DOHH2 (cell line): Measurements from ENCODE around the gene ZBTB38.
A peak's percentile ranks its signal among the peaks of the same experiment; 100 is the strongest.

Experiments used
- H3F3A ChIP-seq: fragments of 200-600 bp; sonication (generic), shearing (Covaris generic); 2 replicates; pipeline ENCODE4 v1.6.0; 2016; ENCODE audit warnings: antibody characterized with exemption, mild to moderate bottlenecking; ENCODE audit not compliant: control insufficient read depth, insufficient read depth
- H3K27ac ChIP-seq: fragments of 200-600 bp; sonication (generic); 2 replicates; pipeline ENCODE4 v1.5.1; 2014; ENCODE audit warnings: low read depth, mild to moderate bottlenecking, low read length, moderate library complexity
- H3K27me3 ChIP-seq: fragments of 200-600 bp; sonication (generic); 2 replicates; pipeline ENCODE4 v1.6.1; 2014; ENCODE audit warnings: mild to moderate bottlenecking, low read length, mixed read lengths; ENCODE audit not compliant: control insufficient read depth
- H3K36me3 ChIP-seq: fragments of 200-600 bp; sonication (generic); 2 replicates; pipeline ENCODE4 v1.6.1; 2014; ENCODE audit warnings: mild to moderate bottlenecking, low read length, moderate library complexity, mixed read lengths; ENCODE audit not compliant: control insufficient read depth
- H3K4me1 ChIP-seq: fragments of 200-600 bp; sonication (generic); 2 replicates; pipeline ENCODE4 v1.6.1; 2014; ENCODE audit warnings: mild to moderate bottlenecking, low read length, mixed read lengths; ENCODE audit not compliant: control insufficient read depth
- H3K4me2 ChIP-seq: fragments of 200-600 bp; sonication (generic); 2 replicates; pipeline ENCODE4 v1.6.0; 2014; ENCODE audit warnings: mild to moderate bottlenecking, low read length, moderate library complexity
- H3K4me3 ChIP-seq: fragments of 200-600 bp; sonication (generic); 2 replicates; pipeline ENCODE4 v1.5.1; 2014; ENCODE audit warnings: mild to moderate bottlenecking, low read length, mixed read lengths
- H3K79me2 ChIP-seq: fragments of 200-600 bp; sonication (generic); 2 replicates; pipeline ENCODE4 v1.6.1; 2014; ENCODE audit warnings: mild to moderate bottlenecking, low read length, mixed read lengths; ENCODE audit not compliant: control insufficient read depth
- H3K9me2 ChIP-seq: fragments of 200-600 bp; sonication (generic); replicated peaks from 2 replicates; pipeline ENCODE4 v1.6.1; 2014; ENCODE audit warnings: mild to moderate bottlenecking, low read length, mixed read lengths; ENCODE audit not compliant: control insufficient read depth
- H3K9me3 ChIP-seq: fragments of 200-600 bp; sonication (generic); 2 replicates; pipeline ENCODE4 v1.6.1; 2014; ENCODE audit warnings: antibody characterized with exemption, low read length, mixed read lengths; ENCODE audit not compliant: control insufficient read depth, insufficient read depth
- H4K20me1 ChIP-seq: fragments of 200-600 bp; sonication (generic); 2 replicates; pipeline ENCODE4 v1.6.0; 2014; ENCODE audit warnings: low read depth, mild to moderate bottlenecking, antibody characterized with exemption, low read length, moderate library complexity; ENCODE audit not compliant: control insufficient read depth, insufficient read depth
- CTCF ChIP-seq: fragments of 200-600 bp; sonication (generic); IDR thresholded peaks from one replicate; pipeline ENCODE4 v1.5.1; 2014; ENCODE audit warnings: antibody characterized with exemption, mild to moderate bottlenecking, low read depth, low read length; ENCODE audit not compliant: poor library complexity, severe bottlenecking
- EZH2phosphoT487 ChIP-seq: fragments of 200-600 bp; sonication (generic); IDR thresholded peaks from 2 replicates; pipeline ENCODE4 v1.6.1; 2017; ENCODE audit warnings: borderline replicate concordance, mild to moderate bottlenecking, antibody characterized with exemption, low read length, moderate library complexity, mixed read lengths

ZBTB38 gene

GRCh38 chr3:141368062-141368924 is at the start of gene ZBTB38:
TSS of gene ZBTB38 (plus strand) at chr3:141368504. CDS start at chr3:141442389, 73,885 bp downstream.
- Histone ChIP-seq H3K9me2 (no peaks in the 10 kb centered on the region), H3K4me1 (peaks cover 8% of the 10 kb centered on the region), H3K4me2 (no peak within 1 kb of the TSS), H3K4me3 (no peak within 1 kb of the TSS), H3K9me3 (no peaks in the 10 kb centered on the region), H3F3A (peaks cover 3% of the 10 kb centered on the region; the same call in 1 of the 2 replicates), H3K27ac (no peak within 1 kb of the TSS), H3K36me3 (no peaks in the 10 kb centered on the region), H4K20me1 (no peaks in the 10 kb centered on the region), H3K79me2 (no peaks in the 10 kb centered on the region), H3K27me3 (no peaks in the 10 kb centered on the region)
- TF ChIP-seq CTCF (no peak), EZH2phosphoT487 (no peak)

- Histone ChIP-seq H3K79me2 (no peaks in the 10 kb centered on the region), H3K27ac (no peak overlapping the region), H3K9me3 (0 out of 2 replicates have a peak, but pooled peaks cover 6% of the 10 kb centered on the region), H3K4me2 (peak overlapping the region; percentile 27), H3K4me3 (peak overlapping the region; percentile 38), H3K9me2 (no peaks in the 10 kb centered on the region), H3K4me1 (peaks cover 10% of the 10 kb centered on the region), H3F3A (no peaks in the 10 kb centered on the region), H3K27me3 (no peaks in the 10 kb centered on the region), H3K36me3 (no peaks in the 10 kb centered on the region), H4K20me1 (no peaks in the 10 kb centered on the region)
- TF ChIP-seq EZH2phosphoT487, result no peak
- no peak for TF ChIP-seq CTCF
Observed at GRCh38 chr3:141320399-141321108, 47.8 kb upstream of the ZBTB38 start.

GRCh38 chr3:141321109-141321497 is 47.2 kb upstream of the ZBTB38 start:
- TF ChIP-seq CTCF (no peak), EZH2phosphoT487 (no peak)
- Histone ChIP-seq H3K27ac (no peak overlapping the region), H3K79me2 (no peaks in the 10 kb centered on the region), H3K4me3 (peak overlapping the region; percentile 38; the same call in 1 of the 2 replicates), H3K9me2 (no peaks in the 10 kb centered on the region), H3K27me3 (no peaks in the 10 kb centered on the region), H4K20me1 (no peaks in the 10 kb centered on the region), H3F3A (no peaks in the 10 kb centered on the region), H3K9me3 (0 out of 2 replicates have a peak, but pooled peaks cover 6% of the 10 kb centered on the region), H3K36me3 (no peaks in the 10 kb centered on the region), H3K4me1 (peaks cover 10% of the 10 kb centered on the region), H3K4me2 (peak overlapping the region; percentile 27)
